Activated T-cell treated with anti-CD3 and anti-CD28 coated beads, Interleukin-2, amount 50 U/mL, for 4 hours (primary cell): Measurements from ENCODE around the gene BACH2. TPM values are rescaled to one million over a fixed set of nuclear protein-coding genes. Genes with fewer than 3 reads are reported as not detected.

Experiments used
- ATAC-seq, 2 donors: fragments of 200-7000 bp; cut with Tn5 transposase; one replicate each; pipeline ENCODE4 v1.10.0; 2021
- DNase-seq: peaks from one replicate; pipeline ENCODE4 v3.0.0-alpha.2; 2020
- H3K27me3 Mint-ChIP-seq: one replicate; pipeline ENCODE4 v1.8.0; 2021; ENCODE audit warnings: low read depth, mixed read lengths
- H3K36me3 Mint-ChIP-seq: one replicate; pipeline ENCODE4 v1.8.0; 2022; ENCODE audit warnings: mixed read lengths; ENCODE audit not compliant: insufficient read depth
- H3K4me1 Mint-ChIP-seq: one replicate; pipeline ENCODE4 v1.8.0; 2021; ENCODE audit warnings: low read depth, mixed read lengths
- H3K4me3 Mint-ChIP-seq: one replicate; pipeline ENCODE4 v1.8.0; 2021; ENCODE audit warnings: mild to moderate bottlenecking, moderate library complexity, mixed read lengths
- H3K9me3 Mint-ChIP-seq: one replicate; pipeline ENCODE4 v1.8.0; 2021; ENCODE audit warnings: mixed read lengths
- total RNA-seq, 3 donors: library from RNA; stranded (reverse); gene quantifications; one replicate each; pipeline ENCODE4 v1.2.1, GENCODE V29; 2021

Gene BACH2
- total RNA-seq, 3 donors from 2014 or later, result 96.5 to 118 (median 111) TPM

DNA sequence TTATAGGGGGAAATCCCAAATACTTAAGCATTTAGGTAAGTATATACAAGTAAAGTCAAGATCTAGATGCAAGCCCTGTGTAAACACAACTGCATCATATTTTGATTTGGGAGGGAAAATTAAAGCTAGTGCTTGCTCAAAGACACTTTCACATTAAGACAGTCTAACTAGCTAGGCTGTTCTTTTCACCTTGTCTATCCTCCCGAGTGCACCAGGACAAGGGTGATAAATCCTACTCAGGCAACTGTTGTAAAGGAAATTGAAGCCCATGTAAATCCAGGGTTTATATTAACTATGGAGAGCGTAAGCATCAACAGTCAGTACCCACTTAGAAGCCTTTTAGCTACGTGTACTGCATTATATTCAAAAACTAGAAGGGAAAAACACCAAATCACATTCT lies 19.3 kb upstream of the BACH2 start:
- ATAC-seq (no peak), DNase-seq (no peak)
- Mint-ChIP-seq H3K4me1 (peaks cover 24% of the 10 kb centered on the region), H3K36me3 (no peaks in the 10 kb centered on the region), H3K27me3 (no peaks in the 10 kb centered on the region), H3K4me3 (no peak overlapping the region), H3K9me3 (no peaks in the 10 kb centered on the region)

DNA sequence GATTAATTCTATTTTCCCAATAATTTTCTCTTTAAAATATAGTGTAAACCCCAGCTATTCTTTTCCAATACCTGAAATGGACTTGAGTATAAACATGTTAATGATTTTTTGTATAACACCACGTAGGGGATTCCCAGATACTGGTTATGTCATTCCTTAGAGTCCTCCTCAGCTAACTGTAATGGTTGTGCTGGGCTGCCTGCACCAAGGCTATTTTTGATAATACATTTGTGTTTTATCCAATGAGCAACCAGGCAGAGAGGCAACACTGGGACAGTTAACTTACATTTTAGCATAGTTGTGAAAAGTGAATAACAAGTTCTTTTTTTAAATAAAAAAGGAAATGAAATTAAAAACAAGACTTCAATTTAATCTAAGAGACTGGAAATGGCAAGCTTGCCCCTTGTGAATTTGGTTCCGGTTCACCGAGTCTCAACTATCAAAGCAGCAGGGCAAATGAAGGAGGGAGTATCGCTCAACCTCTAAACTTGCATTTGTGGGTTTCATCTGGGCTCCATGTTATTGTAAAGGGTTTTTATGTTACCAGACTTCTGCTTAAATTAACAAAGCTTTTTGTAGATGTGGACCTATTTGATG lies 18.8 kb upstream of the BACH2 start:
- no peaks in the 10 kb centered on the region for H3K36me3 Mint-ChIP-seq
- H3K9me3 Mint-ChIP-seq, result no peaks in the 10 kb centered on the region
- no peaks in the 10 kb centered on the region for H3K27me3 Mint-ChIP-seq
- H3K4me3 Mint-ChIP-seq, result no peak overlapping the region
- no peak for ATAC-seq
- H3K4me1 Mint-ChIP-seq, result peaks cover 19% of the 10 kb centered on the region
- DNase-seq, result no peak

DNA sequence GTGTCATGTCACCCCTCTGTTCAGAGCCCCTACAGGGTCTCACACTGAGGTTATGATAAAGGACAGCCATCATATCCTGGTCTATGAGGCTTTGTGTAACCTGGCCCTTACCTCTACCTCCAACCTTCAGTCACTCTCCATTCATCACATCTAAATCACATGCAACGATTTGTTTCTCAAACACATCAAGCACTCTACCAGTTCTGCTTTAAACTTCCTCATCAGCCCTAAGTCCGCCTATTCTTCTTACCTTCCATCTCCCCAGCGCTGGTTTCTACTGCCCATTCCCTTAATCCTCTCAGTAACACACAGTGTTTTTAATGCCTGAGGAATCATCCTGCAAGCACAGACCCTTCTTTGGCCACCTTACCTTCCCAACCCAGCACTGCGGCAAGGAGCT lies 17.9 kb upstream of the BACH2 start:
- H3K9me3 Mint-ChIP-seq, result no peaks in the 10 kb centered on the region
- ATAC-seq (no peak), DNase-seq (no peak)
- H3K27me3 Mint-ChIP-seq, result no peaks in the 10 kb centered on the region
- H3K4me1 Mint-ChIP-seq, result peaks cover 10% of the 10 kb centered on the region
- H3K36me3 Mint-ChIP-seq, result no peaks in the 10 kb centered on the region
- H3K4me3 Mint-ChIP-seq, result no peak overlapping the region

DNA sequence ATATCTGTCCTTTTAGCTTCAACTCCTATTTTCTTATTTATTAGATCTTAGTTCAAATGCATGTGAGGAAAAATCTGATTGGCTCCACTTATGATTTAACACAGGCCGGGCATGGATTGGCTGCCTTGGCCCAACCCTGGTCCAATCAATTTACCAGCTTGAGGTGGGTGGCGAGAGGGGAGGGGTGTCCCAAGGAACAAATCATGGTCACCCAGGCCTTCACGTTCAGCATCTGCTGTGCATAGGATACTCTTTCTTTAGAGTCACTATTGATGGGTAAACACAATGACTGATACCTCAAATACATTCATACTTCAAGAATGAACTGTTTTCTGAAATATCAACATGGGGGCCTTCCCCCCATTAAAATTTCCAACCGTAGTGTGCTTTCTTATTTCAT lies 14.9 kb upstream of the BACH2 start:
- Mint-ChIP-seq H3K36me3 (no peaks in the 10 kb centered on the region), H3K4me1 (peaks cover 2% of the 10 kb centered on the region), H3K27me3 (peaks cover 5% of the 10 kb centered on the region), H3K4me3 (no peak overlapping the region), H3K9me3 (no peaks in the 10 kb centered on the region)
- DNase-seq (no peak), ATAC-seq (no peak)

DNA sequence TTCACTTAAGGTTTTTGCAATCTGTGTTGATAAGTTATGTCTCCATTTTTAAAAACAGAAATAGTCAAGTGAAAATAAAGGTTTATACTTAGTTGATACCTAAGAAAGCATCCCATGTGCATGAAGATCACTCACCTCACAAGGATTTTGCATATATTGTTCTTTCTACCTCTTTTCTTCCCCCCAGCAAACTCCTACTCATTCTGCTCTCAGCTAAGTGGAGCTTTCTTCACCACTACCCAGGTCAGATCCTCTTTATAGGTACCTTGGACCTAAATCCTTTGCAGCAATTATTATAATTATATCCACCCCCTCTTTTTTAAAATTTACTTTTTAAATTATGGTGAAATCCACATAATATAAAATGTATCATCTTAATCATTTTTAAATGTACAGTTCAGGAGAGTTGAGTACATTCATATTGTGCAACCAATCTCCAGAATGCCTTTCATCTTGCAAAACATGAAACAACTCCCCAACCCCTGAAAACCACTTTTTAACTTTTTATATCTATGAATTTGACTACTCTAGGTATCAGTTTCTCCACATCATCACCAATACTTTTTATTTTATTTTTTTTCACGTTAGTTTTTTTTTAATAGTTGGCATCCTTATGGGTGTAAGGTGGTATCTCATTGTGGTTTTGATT lies 9.3 kb upstream of the BACH2 start:
- ATAC-seq (peak; percentile 74 to 87), DNase-seq (no peak)
- H3K4me1 Mint-ChIP-seq, result peaks cover 28% of the 10 kb centered on the region
- peaks cover 11% of the 10 kb centered on the region for H3K27me3 Mint-ChIP-seq
- H3K9me3 Mint-ChIP-seq, result no peaks in the 10 kb centered on the region
- no peak overlapping the region for H3K4me3 Mint-ChIP-seq
- no peaks in the 10 kb centered on the region for H3K36me3 Mint-ChIP-seq

DNA sequence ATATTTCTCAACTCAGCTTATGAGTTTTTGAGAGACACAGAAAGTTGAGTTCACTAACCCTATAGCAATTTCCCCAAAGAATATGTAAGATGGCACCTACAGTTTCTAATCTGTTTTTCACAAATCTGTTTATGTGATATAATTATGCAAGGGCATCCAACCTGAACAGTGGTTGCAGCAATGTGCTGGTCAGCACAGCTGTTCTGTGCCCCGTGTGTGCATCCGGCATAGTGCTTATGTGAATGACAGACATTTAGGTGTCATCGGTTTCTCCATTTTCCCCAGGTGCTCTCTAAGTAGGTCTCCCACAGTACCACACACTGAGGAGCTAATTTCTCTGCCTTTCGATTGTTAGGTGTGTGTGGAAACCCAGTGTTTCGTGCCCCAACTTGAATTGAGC lies 7.7 kb upstream of the BACH2 start:
- H3K9me3 Mint-ChIP-seq, result no peaks in the 10 kb centered on the region
- ATAC-seq, result no peak
- H3K27me3 Mint-ChIP-seq, result peaks cover 14% of the 10 kb centered on the region
- H3K4me1 Mint-ChIP-seq, result peaks cover 31% of the 10 kb centered on the region
- DNase-seq, result no peak
- no peak overlapping the region for H3K4me3 Mint-ChIP-seq
- H3K36me3 Mint-ChIP-seq, result no peaks in the 10 kb centered on the region

DNA sequence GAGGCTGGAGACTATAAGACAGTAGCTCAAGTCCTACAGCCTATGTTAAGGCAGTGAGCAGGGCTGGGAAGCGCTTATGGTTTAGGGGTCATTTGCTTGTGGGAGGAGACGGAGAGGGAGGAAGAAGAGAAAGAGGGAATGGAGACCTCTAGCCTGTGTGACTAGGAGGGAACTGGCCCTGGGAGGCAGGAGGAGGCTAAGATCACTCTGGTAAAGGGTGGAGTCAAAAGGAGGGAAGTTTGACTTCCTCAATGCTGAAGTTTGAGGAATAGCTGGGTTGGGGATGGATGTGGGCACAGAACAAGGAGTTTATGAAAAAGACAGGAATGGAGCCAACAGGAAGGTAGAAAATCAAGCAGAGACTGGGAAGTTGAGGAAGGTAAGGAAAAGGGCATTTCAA lies 6.4 kb upstream of the BACH2 start:
- Mint-ChIP-seq H3K9me3 (no peaks in the 10 kb centered on the region), H3K27me3 (peaks cover 17% of the 10 kb centered on the region), H3K4me3 (no peak overlapping the region), H3K4me1 (peaks cover 35% of the 10 kb centered on the region), H3K36me3 (no peaks in the 10 kb centered on the region)
- ATAC-seq (no peak), DNase-seq (no peak)

DNA sequence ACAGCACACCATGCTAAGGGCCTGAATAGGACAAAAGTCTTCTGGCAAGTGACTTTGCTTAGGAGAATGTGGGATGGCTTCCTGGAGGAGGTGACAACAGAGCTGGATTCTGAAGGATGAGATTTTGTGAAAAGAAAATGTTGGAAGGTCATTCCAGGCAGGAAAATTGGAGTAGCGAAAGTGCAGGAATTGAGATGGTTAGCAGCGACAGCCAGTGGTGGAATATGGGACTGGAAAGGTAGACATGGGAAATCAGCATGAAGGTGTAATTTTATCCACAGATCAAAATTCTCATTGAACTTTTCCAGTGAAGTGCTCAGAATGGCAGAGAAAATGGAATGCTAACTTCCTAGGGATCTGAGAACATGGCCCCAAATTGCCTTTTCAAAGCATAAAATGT lies 5.7 kb upstream of the BACH2 start:
- peaks cover 17% of the 10 kb centered on the region for H3K27me3 Mint-ChIP-seq
- peaks cover 38% of the 10 kb centered on the region for H3K4me1 Mint-ChIP-seq
- no peak for DNase-seq
- no peaks in the 10 kb centered on the region for H3K9me3 Mint-ChIP-seq
- no peak for ATAC-seq
- no peak overlapping the region for H3K4me3 Mint-ChIP-seq
- H3K36me3 Mint-ChIP-seq, result no peaks in the 10 kb centered on the region

DNA sequence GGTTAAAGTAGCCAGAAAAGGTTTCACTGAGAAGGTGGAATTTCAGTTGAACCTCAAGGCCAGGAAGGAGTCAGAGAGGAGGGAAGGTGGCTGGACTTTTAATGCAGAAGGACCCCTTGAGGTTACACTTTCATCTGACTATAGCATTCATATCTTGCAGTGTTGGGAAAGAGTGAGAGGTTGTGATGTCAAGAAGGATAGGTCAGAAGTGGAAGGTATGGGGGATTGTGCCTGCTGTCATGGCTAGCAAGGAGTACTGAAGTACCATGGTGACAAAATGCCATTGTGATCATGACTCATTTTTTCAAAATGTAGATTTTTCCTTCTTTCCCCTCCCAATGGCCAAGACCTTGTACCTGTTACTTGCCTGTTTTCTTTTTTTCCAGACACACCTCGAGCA lies 5.2 kb upstream of the BACH2 start:
- ATAC-seq, result no peak
- Mint-ChIP-seq H3K27me3 (peaks cover 13% of the 10 kb centered on the region), H3K4me3 (no peak overlapping the region), H3K9me3 (no peaks in the 10 kb centered on the region), H3K36me3 (no peaks in the 10 kb centered on the region), H3K4me1 (peaks cover 40% of the 10 kb centered on the region)
- no peak for DNase-seq

DNA sequence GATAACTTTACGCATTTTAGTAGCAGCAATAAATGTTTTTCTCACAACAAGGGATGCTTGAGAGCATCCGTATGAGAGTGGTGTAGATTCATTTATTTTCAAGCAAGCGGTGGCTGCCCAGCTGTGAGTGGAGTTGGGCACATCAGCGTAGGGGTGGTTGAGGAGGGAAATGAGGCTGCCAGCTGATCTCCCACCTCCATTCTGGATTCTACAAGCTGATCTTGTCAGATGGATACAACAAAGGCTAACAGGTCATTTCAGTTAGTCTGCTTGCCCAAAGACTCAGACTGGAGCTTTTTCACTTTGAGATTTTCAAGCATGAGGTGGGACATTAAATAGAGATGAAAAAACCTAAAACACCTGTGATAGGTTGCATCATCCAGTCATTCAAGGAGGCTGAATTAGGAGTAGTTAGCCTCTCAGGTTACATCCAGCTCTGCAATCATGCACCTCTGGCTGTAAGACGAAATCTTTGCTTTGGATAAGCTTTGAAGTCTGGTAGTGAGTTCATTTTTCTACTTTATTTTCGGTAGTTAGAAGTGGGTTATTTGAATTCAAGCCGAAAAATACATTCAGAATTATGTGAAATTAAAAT lies 1.9 kb upstream of the BACH2 start:
- H3K36me3 Mint-ChIP-seq, result peaks cover 7% of the 10 kb centered on the region
- DNase-seq (no peak), ATAC-seq (no peak)
- no peak overlapping the region for H3K4me3 Mint-ChIP-seq
- H3K4me1 Mint-ChIP-seq, result peaks cover 36% of the 10 kb centered on the region
- no peaks in the 10 kb centered on the region for H3K9me3 Mint-ChIP-seq
- peaks cover 10% of the 10 kb centered on the region for H3K27me3 Mint-ChIP-seq

DNA sequence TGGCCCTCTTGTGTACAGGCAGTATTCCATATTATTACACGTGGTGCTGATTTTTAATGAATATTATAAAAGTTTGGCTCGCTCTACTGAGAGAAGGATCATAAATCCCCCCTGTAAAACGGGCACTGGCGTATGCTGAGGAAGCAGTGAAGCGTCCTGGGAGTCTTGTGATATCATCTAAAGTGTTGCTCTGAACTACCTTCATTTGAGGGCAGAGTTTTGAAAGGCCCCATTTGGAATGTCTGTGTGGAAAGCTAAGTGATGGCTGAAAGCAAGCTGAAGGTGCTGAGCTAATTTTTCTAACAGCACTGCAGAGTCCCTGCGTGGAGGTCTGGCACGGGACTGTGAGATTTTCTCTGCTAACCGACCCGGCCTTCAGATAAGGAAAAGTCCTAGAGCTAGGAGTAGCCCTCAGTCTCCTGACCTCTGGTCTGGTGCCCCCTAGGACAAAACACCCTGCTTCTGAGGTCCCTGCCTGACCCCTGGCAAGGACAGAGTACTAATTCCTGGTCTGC lies 1.3 kb upstream of the BACH2 start:
- H3K36me3 Mint-ChIP-seq, result peaks cover 7% of the 10 kb centered on the region
- ATAC-seq (no peak), DNase-seq (no peak)
- peak overlapping the region; percentile 69 for H3K4me3 Mint-ChIP-seq
- H3K27me3 Mint-ChIP-seq, result peaks cover 10% of the 10 kb centered on the region
- no peaks in the 10 kb centered on the region for H3K9me3 Mint-ChIP-seq
- H3K4me1 Mint-ChIP-seq, result peaks cover 38% of the 10 kb centered on the region

DNA sequence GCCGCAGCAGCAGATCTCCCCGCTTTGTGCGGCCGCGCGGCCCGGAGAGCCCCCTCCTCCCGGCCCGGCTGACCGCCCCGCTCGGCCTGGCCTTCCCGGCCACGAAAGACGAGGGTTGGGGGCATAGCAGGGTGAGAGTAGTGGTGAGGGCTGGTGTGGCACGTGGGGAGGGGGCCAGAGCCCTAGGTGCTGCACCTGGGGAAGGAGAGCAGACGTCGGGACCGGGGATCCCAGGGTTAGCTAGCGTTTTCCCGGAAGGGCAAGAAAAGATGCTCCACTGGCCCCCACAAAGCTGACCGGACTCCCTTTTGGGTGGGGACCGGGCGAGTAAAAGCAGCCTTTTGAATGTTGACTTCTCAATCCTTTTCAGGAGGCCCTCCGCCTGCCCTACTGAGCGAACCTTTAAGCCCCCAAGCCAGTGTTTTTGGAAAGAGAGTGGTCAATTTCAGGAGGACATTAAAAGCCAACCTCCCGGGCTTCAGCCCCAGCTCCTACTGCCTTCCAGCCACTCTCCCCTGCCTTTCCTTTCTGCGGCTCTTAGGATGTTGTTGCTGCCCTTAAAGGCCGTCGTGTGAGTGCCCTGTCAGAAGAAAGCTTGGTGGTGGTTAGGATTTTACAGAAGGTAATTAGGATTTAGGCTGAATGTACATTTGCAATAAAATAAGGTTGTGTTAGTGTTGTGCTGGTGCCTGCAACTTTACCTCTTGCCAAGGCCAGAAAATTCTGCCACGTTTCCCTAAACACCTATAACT lies 648 bp upstream of the BACH2 start:
- Mint-ChIP-seq H3K4me1 (peaks cover 42% of the 10 kb centered on the region), H3K27me3 (peaks cover 9% of the 10 kb centered on the region), H3K36me3 (peaks cover 12% of the 10 kb centered on the region), H3K9me3 (no peaks in the 10 kb centered on the region), H3K4me3 (peak overlapping the region; percentile 69)
- no peak for ATAC-seq
- DNase-seq, result no peak

DNA sequence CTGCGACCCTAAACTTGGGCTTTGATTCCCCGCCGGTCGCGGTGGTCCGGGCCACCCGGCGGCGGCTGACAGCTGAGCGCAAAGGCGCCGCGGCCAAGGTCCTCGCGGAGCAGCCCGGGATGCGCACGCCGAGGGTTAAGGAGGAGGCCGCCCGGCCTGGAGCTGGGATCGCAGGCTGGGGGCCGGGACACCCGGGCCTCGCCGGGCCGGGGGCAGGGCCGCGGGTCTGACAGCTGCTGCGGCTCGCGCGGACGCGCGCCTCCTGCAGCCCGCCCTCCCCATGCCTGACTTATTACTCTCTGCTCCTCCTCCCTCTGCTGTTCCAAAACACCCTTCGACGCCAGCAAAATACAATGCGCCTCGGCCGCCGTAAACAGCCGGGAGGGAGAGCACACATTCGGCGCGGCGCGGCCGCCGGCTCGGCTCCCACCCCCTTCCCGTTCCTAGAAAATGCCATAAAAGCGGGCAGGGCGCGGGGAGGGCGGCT lies 746 bp downstream of the BACH2 start:
- H3K4me3 Mint-ChIP-seq, result peak overlapping the region; percentile 90
- peaks cover 17% of the 10 kb centered on the region for H3K36me3 Mint-ChIP-seq
- ATAC-seq (peak; percentile 53 to 55), DNase-seq (peak; percentile 58)
- H3K9me3 Mint-ChIP-seq, result no peaks in the 10 kb centered on the region
- peaks cover 6% of the 10 kb centered on the region for H3K27me3 Mint-ChIP-seq
- H3K4me1 Mint-ChIP-seq, result peaks cover 48% of the 10 kb centered on the region
